ENCODE results near the gene NT5C2. TPM values are rescaled to one million over a fixed set of nuclear protein-coding genes. Genes with fewer than 3 reads are reported as not detected.

The NT5C2 gene
- polyA plus RNA-seq, 1 donor (not counting 4 experiments of a cell fraction or from before 2014, with no cell fraction given), result 88.6 TPM

GRCh38 chr10:103082683-103083082 is 110.4 kb downstream of the NT5C2 start:
- Histone ChIP-seq H2AFZ (ENCODE audit: control insufficient read depth, low read length) (no peak overlapping the region), H3K4me3 (ENCODE audit: control insufficient read depth in 2 of 3, extremely low read depth in 1 of 3, insufficient read depth in 2 of 3, low read depth in 1 of 3, low read length in 3 of 3) (no peak overlapping the region), H3K79me2 (ENCODE audit: control insufficient read depth, insufficient read depth, low read length) (no peaks in the 10 kb centered on the region), H3K9ac (ENCODE audit: control insufficient read depth, extremely low read depth, insufficient read depth, low read length) (no peak overlapping the region), H3K4me2 (ENCODE audit: control insufficient read depth, extremely low read depth, insufficient read depth, low read depth, low read length) (no peak overlapping the region), H3K27me3 (ENCODE audit: control insufficient read depth, extremely low read depth, insufficient read depth, low read length) (no peaks in the 10 kb centered on the region), H3K4me1 (ENCODE audit: control insufficient read depth, extremely low read depth, insufficient read depth, low read length) (peaks cover 4% of the 10 kb centered on the region), H3K27ac (ENCODE audit: control insufficient read depth, insufficient read depth, low read length) (no peak overlapping the region), H3K9me3 (ENCODE audit: control insufficient read depth, low read depth, low read length) (no peaks in the 10 kb centered on the region), H3K9me1 (ENCODE audit: control insufficient read depth, extremely low read depth, insufficient read depth, low read length) (no peaks in the 10 kb centered on the region), H4K20me1 (ENCODE audit: control insufficient read depth, extremely low read depth, insufficient read depth, low read length) (no peaks in the 10 kb centered on the region), H3K36me3 (ENCODE audit: control insufficient read depth in 2 of 2, extremely low read depth in 1 of 2, insufficient read depth in 2 of 2, low read length in 2 of 2) (peaks cover 5 to 14% of the 10 kb centered on the region in 2 experiments)
- dilution Hi-C loops (cut with MboI; ENCODE audit: extremely low pct_ligation_motif_present, low sequenced_read_pairs), result loop anchor here (25.0 kb wide), 1 partner anchor 245 kb away; the partner anchor contains the start of gene CYP17A1
- FAIRE-seq (no peak), DNase-seq (ENCODE audit: low read depth, low spot score) (no peak)
- TF ChIP-seq EZH2 (IDR thresholded peaks at IDR 0.05; ENCODE audit: low read length), result no peak
- TF ChIP-seq, protein P1, sequence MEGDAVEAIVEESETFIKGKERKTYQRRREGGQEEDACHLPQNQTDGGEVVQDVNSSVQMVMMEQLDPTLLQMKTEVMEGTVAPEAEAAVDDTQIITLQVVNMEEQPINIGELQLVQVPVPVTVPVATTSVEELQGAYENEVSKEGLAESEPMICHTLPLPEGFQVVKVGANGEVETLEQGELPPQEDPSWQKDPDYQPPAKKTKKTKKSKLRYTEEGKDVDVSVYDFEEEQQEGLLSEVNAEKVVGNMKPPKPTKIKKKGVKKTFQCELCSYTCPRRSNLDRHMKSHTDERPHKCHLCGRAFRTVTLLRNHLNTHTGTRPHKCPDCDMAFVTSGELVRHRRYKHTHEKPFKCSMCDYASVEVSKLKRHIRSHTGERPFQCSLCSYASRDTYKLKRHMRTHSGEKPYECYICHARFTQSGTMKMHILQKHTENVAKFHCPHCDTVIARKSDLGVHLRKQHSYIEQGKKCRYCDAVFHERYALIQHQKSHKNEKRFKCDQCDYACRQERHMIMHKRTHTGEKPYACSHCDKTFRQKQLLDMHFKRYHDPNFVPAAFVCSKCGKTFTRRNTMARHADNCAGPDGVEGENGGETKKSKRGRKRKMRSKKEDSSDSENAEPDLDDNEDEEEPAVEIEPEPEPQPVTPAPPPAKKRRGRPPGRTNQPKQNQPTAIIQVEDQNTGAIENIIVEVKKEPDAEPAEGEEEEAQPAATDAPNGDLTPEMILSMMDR (optimal IDR thresholded peaks at IDR 0.05 in 1 of 3, IDR thresholded peaks at IDR 0.05 in 1 of 3, conservative IDR thresholded peaks at IDR 0.05 in 1 of 3; ENCODE audit: extremely low read depth in 1 of 3, insufficient read depth in 2 of 3, low read length in 3 of 3), result no peak

DNA sequence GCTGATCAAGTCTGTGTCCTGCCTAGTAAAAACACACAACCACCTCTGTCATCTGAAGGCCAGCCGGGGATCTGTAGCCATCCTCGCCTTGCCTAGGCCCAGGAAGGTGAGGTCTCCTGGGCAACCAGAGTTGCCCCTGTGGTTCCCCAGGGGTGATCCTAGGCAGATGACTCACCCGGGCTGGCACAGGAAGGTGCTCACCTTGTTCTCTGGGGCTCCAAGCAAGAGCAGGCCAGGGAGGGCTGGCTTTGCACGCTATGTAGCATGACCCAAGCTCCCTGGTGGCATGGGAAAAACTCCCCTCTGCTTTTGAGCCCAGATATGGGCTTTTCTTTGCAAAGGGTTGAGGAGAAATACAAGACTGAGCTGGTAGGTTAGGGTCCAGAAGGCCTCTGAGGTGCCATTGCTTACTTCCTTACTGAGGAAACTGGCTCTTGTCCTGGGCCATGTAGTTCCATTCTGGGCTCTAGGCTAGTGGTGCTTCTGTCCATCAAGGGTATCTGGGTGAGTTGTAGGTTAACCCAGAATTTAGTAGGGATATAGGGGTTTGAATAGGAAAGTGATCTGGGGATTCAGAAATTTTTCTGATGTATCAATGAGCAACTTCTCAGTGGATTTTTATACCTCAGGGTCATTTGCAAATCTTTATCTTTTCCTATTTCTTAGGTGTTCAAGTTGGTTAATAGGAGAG is 112.0 kb downstream of the NT5C2 start:
- peaks cover 4% of the 10 kb centered on the region for H3K4me1 ChIP-seq (ENCODE audit: control insufficient read depth, extremely low read depth, insufficient read depth, low read length)
- no peak overlapping the region for H3K9ac ChIP-seq (ENCODE audit: control insufficient read depth, extremely low read depth, insufficient read depth, low read length)
- H3K79me2 ChIP-seq (ENCODE audit: control insufficient read depth, insufficient read depth, low read length), result no peaks in the 10 kb centered on the region
- no peaks in the 10 kb centered on the region for H3K27me3 ChIP-seq (ENCODE audit: control insufficient read depth, extremely low read depth, insufficient read depth, low read length)
- no peaks in the 10 kb centered on the region for H3K9me1 ChIP-seq (ENCODE audit: control insufficient read depth, extremely low read depth, insufficient read depth, low read length)
- H4K20me1 ChIP-seq (ENCODE audit: control insufficient read depth, extremely low read depth, insufficient read depth, low read length), result no peaks in the 10 kb centered on the region
- peaks cover 4 to 7% of the 10 kb centered on the region in 2 experiments for H3K36me3 ChIP-seq (ENCODE audit: control insufficient read depth in 2 of 2, extremely low read depth in 1 of 2, insufficient read depth in 2 of 2, low read length in 2 of 2)
- no peak for TF ChIP-seq EZH2 (IDR thresholded peaks at IDR 0.05; ENCODE audit: low read length)
- TF ChIP-seq, protein P1 (optimal IDR thresholded peaks at IDR 0.05 in 1 of 3, IDR thresholded peaks at IDR 0.05 in 1 of 3, conservative IDR thresholded peaks at IDR 0.05 in 1 of 3; ENCODE audit: extremely low read depth in 1 of 3, insufficient read depth in 2 of 3, low read length in 3 of 3), result no peak
- H2AFZ ChIP-seq (ENCODE audit: control insufficient read depth, low read length), result no peak overlapping the region
- FAIRE-seq, result peak; percentile 41
- no peak overlapping the region for H3K27ac ChIP-seq (ENCODE audit: control insufficient read depth, insufficient read depth, low read length)
- DNase-seq (ENCODE audit: low read depth, low spot score), result no peak
- H3K9me3 ChIP-seq (ENCODE audit: control insufficient read depth, low read depth, low read length), result no peaks in the 10 kb centered on the region
- H3K4me2 ChIP-seq (ENCODE audit: control insufficient read depth, extremely low read depth, insufficient read depth, low read depth, low read length), result no peak overlapping the region
- dilution Hi-C loops (cut with MboI; ENCODE audit: extremely low pct_ligation_motif_present, low sequenced_read_pairs), result loop anchor here (25.0 kb wide), 1 partner anchor 244 kb away; the partner anchor contains the start of gene CYP17A1
- H3K4me3 ChIP-seq (ENCODE audit: control insufficient read depth in 2 of 3, extremely low read depth in 1 of 3, insufficient read depth in 2 of 3, low read depth in 1 of 3, low read length in 3 of 3), result no peak overlapping the region

Data from keratinocyte (primary cell).